ENCODE measurements around the gene GUCY2D.

Gene GUCY2D

GRCh38 chr17:7987112-7987893, 15.1 kb upstream of the GUCY2D start:
- no peak overlapping the region for H2AFZ ChIP-seq (ENCODE audit: low read depth, low read length)
- H4K20me1 ChIP-seq (ENCODE audit: insufficient read depth, low read length), result no peaks in the 10 kb centered on the region
- H3K4me2 ChIP-seq (ENCODE audit: low read length), result no peak overlapping the region
- H3K9ac ChIP-seq (ENCODE audit: low read length), result no peak overlapping the region
- no peak overlapping the region for H3K27ac ChIP-seq (ENCODE audit: low read length)
- peaks cover 8% of the 10 kb centered on the region for H3K4me1 ChIP-seq (ENCODE audit: low read length)
- H3K9me3 ChIP-seq (ENCODE audit: insufficient read depth, low read length), result no peaks in the 10 kb centered on the region
- no peak overlapping the region for H3K4me3 ChIP-seq (ENCODE audit: low read length)
- no peaks in the 10 kb centered on the region for H3K79me2 ChIP-seq (ENCODE audit: low read length)
- TF ChIP-seq CTCF (IDR thresholded peaks at IDR 0.05; ENCODE audit: low read depth, low read length) (no peak), EZH2phosphoT487 (IDR thresholded peaks at IDR 0.05; ENCODE audit: low read depth) (no peak)
- no peaks in the 10 kb centered on the region for H3K27me3 ChIP-seq (ENCODE audit: low read depth, low read length)
- H3K36me3 ChIP-seq (replicated peaks; ENCODE audit: low read depth, low read length), result no peaks in the 10 kb centered on the region

GRCh38 chr17:7988750-7989178, 13.7 kb upstream of the GUCY2D start:
- Histone ChIP-seq H3K4me3 (ENCODE audit: low read length) (no peak overlapping the region), H3K4me1 (ENCODE audit: low read length) (peaks cover 8% of the 10 kb centered on the region), H3K9ac (ENCODE audit: low read length) (no peak overlapping the region), H3K27me3 (ENCODE audit: low read depth, low read length) (no peaks in the 10 kb centered on the region), H3K27ac (ENCODE audit: low read length) (no peak overlapping the region), H3K36me3 (replicated peaks; ENCODE audit: low read depth, low read length) (no peaks in the 10 kb centered on the region), H3K4me2 (ENCODE audit: low read length) (no peak overlapping the region), H3K79me2 (ENCODE audit: low read length) (no peaks in the 10 kb centered on the region), H3K9me3 (ENCODE audit: insufficient read depth, low read length) (no peaks in the 10 kb centered on the region), H4K20me1 (ENCODE audit: insufficient read depth, low read length) (no peaks in the 10 kb centered on the region), H2AFZ (ENCODE audit: low read depth, low read length) (no peak overlapping the region; the same call in 1 of the 2 replicates)
- TF ChIP-seq CTCF (IDR thresholded peaks at IDR 0.05; ENCODE audit: low read depth, low read length) (peak; percentile 49), EZH2phosphoT487 (IDR thresholded peaks at IDR 0.05; ENCODE audit: low read depth) (no peak)

GRCh38 chr17:7989781-7990655, 12.4 kb upstream of the GUCY2D start:
- H3K36me3 ChIP-seq (replicated peaks; ENCODE audit: low read depth, low read length), result no peaks in the 10 kb centered on the region
- no peaks in the 10 kb centered on the region for H4K20me1 ChIP-seq (ENCODE audit: insufficient read depth, low read length)
- TF ChIP-seq CTCF (IDR thresholded peaks at IDR 0.05; ENCODE audit: low read depth, low read length), result peak; percentile 75
- TF ChIP-seq EZH2phosphoT487 (IDR thresholded peaks at IDR 0.05; ENCODE audit: low read depth), result no peak
- peak overlapping the region; percentile 78 for H3K9ac ChIP-seq (ENCODE audit: low read length)
- H3K4me2 ChIP-seq (ENCODE audit: low read length), result peak overlapping the region; percentile 73
- H3K27me3 ChIP-seq (ENCODE audit: low read depth, low read length), result no peaks in the 10 kb centered on the region
- H3K79me2 ChIP-seq (ENCODE audit: low read length), result no peaks in the 10 kb centered on the region
- no peak overlapping the region; the same call in 1 of the 2 replicates for H3K27ac ChIP-seq (ENCODE audit: low read length)
- peak overlapping the region; percentile 91 for H2AFZ ChIP-seq (ENCODE audit: low read depth, low read length)
- peak overlapping the region; percentile 91 for H3K4me3 ChIP-seq (ENCODE audit: low read length)
- H3K9me3 ChIP-seq (ENCODE audit: insufficient read depth, low read length), result no peaks in the 10 kb centered on the region
- peaks cover 8% of the 10 kb centered on the region for H3K4me1 ChIP-seq (ENCODE audit: low read length)

- no peaks in the 10 kb centered on the region for H4K20me1 ChIP-seq (ENCODE audit: insufficient read depth, low read length)
- no peaks in the 10 kb centered on the region for H3K79me2 ChIP-seq (ENCODE audit: low read length)
- H3K4me2 ChIP-seq (ENCODE audit: low read length), result no peak overlapping the region
- no peaks in the 10 kb centered on the region for H3K36me3 ChIP-seq (replicated peaks; ENCODE audit: low read depth, low read length)
- H3K27me3 ChIP-seq (ENCODE audit: low read depth, low read length), result no peaks in the 10 kb centered on the region
- no peak overlapping the region for H3K4me3 ChIP-seq (ENCODE audit: low read length)
- no peaks in the 10 kb centered on the region for H3K9me3 ChIP-seq (ENCODE audit: insufficient read depth, low read length)
- H3K9ac ChIP-seq (ENCODE audit: low read length), result no peak overlapping the region
- H3K4me1 ChIP-seq (ENCODE audit: low read length), result peaks cover 14% of the 10 kb centered on the region
- no peak overlapping the region for H3K27ac ChIP-seq (ENCODE audit: low read length)
- no peak overlapping the region for H2AFZ ChIP-seq (ENCODE audit: low read depth, low read length)
- TF ChIP-seq EZH2phosphoT487 (IDR thresholded peaks at IDR 0.05; ENCODE audit: low read depth), result no peak
- no peak for TF ChIP-seq CTCF (IDR thresholded peaks at IDR 0.05; ENCODE audit: low read depth, low read length)
Observed at GRCh38 chr17:7992516-7992915, 9.9 kb upstream of the GUCY2D start.
